ENCODE data around the gene FAF2. TPM values are rescaled to one million over a fixed set of nuclear protein-coding genes. Genes with fewer than 3 reads are reported as not detected.
A peak's percentile ranks its signal among the peaks of the same experiment; 100 is the strongest.

Gene FAF2
- polyA plus RNA-seq, 1 experiment: 68.7 TPM

GRCh38 chr5:176528761-176529115 lies 80.6 kb downstream of the FAF2 start:
- no peak for DNase-seq (ENCODE audit: low read depth, low spot score)
- POLR2A ChIA-PET: no interaction called here
- Histone ChIP-seq H3K27me3 (ENCODE audit: control insufficient read depth, insufficient read depth, low read length) (no peaks in the 10 kb centered on the region), H3K27ac (ENCODE audit: low read depth, low read length) (no peak overlapping the region), H3K9me3 (ENCODE audit: control insufficient read depth, insufficient read depth, low read length) (no peaks in the 10 kb centered on the region; the same call in 1 of the 2 replicates), H3K4me3 (ENCODE audit: low read depth, low read length) (no peak overlapping the region)
- no peak for TF ChIP-seq CTCF (IDR thresholded peaks at IDR 0.05; ENCODE audit: low read depth, low read length)
- CTCF ChIA-PET: no interaction called here

- Histone ChIP-seq H3K9me3 (ENCODE audit: control insufficient read depth, insufficient read depth, low read length) (no peaks in the 10 kb centered on the region; the same call in 1 of the 2 replicates), H3K27me3 (ENCODE audit: control insufficient read depth, insufficient read depth, low read length) (no peaks in the 10 kb centered on the region), H3K4me3 (ENCODE audit: low read depth, low read length) (no peak overlapping the region), H3K27ac (ENCODE audit: low read depth, low read length) (no peak overlapping the region)
- ChIA-PET POLR2A (no interaction called here), CTCF (no interaction called here)
- no peak for TF ChIP-seq CTCF (IDR thresholded peaks at IDR 0.05; ENCODE audit: low read depth, low read length)
- no peak for DNase-seq (ENCODE audit: low read depth, low spot score)
Measured at GRCh38 chr5:176529116-176529740, 81.0 kb downstream of the FAF2 start.

GRCh38 chr5:176529741-176530141 lies 81.6 kb downstream of the FAF2 start:
- no peak overlapping the region for H3K27ac ChIP-seq (ENCODE audit: low read depth, low read length)
- POLR2A ChIA-PET: no interaction called here
- CTCF ChIA-PET: no interaction called here
- DNase-seq (ENCODE audit: low read depth, low spot score): no peak
- H3K4me3 ChIP-seq (ENCODE audit: low read depth, low read length): no peak overlapping the region
- TF ChIP-seq CTCF (IDR thresholded peaks at IDR 0.05; ENCODE audit: low read depth, low read length): no peak
- H3K27me3 ChIP-seq (ENCODE audit: control insufficient read depth, insufficient read depth, low read length): no peaks in the 10 kb centered on the region
- no peaks in the 10 kb centered on the region; the same call in 1 of the 2 replicates for H3K9me3 ChIP-seq (ENCODE audit: control insufficient read depth, insufficient read depth, low read length)

GRCh38 chr5:176530393-176530982 lies 82.3 kb downstream of the FAF2 start:
- TF ChIP-seq CTCF (IDR thresholded peaks at IDR 0.05; ENCODE audit: low read depth, low read length): no peak
- no peak for DNase-seq (ENCODE audit: low read depth, low spot score)
- Histone ChIP-seq H3K27me3 (ENCODE audit: control insufficient read depth, insufficient read depth, low read length) (no peaks in the 10 kb centered on the region), H3K27ac (ENCODE audit: low read depth, low read length) (peak overlapping the region; percentile 21), H3K9me3 (ENCODE audit: control insufficient read depth, insufficient read depth, low read length) (no peaks in the 10 kb centered on the region; the same call in 1 of the 2 replicates), H3K4me3 (ENCODE audit: low read depth, low read length) (no peak overlapping the region)
- POLR2A ChIA-PET: no interaction called here
- CTCF ChIA-PET: interaction anchor here (1.9 kb wide), 1 partner anchor 83 kb away, joined by 9 read pairs; the partner anchor contains the start of gene FAF2

Measured in AG04450 (cell line).